HUES6 (cell line): ENCODE results near the gene CD33.

ENCODE experiments used
- H3K27ac ChIP-seq: 2 replicates; pipeline ENCODE4 v1.7.0; 2013; ENCODE audit warnings: low read depth, mild to moderate bottlenecking, low read length, inconsistent platforms
- H3K27me3 ChIP-seq: 2 replicates; pipeline ENCODE4 v1.6.1; 2013; ENCODE audit warnings: low read length; ENCODE audit not compliant: control insufficient read depth, insufficient read depth
- H3K36me3 ChIP-seq: 2 replicates; pipeline ENCODE4 v1.6.1; 2013; ENCODE audit warnings: low read length; ENCODE audit not compliant: control insufficient read depth, insufficient read depth
- H3K4me1 ChIP-seq: 2 replicates; pipeline ENCODE4 v1.6.1; 2013; ENCODE audit warnings: low read length; ENCODE audit not compliant: control insufficient read depth, insufficient read depth
- H3K4me3 ChIP-seq: 2 replicates; pipeline ENCODE4 v1.5.1; 2013; ENCODE audit warnings: low read depth, low read length
- H3K9ac ChIP-seq: one replicate; pipeline ENCODE4 v1.6.1; 2013; ENCODE audit warnings: mild to moderate bottlenecking, low read length
- H3K9me3 ChIP-seq: 2 replicates; pipeline ENCODE4 v1.6.1; 2013; ENCODE audit warnings: low read depth, low read length; ENCODE audit not compliant: control insufficient read depth, insufficient read depth

CD33 gene

DNA sequence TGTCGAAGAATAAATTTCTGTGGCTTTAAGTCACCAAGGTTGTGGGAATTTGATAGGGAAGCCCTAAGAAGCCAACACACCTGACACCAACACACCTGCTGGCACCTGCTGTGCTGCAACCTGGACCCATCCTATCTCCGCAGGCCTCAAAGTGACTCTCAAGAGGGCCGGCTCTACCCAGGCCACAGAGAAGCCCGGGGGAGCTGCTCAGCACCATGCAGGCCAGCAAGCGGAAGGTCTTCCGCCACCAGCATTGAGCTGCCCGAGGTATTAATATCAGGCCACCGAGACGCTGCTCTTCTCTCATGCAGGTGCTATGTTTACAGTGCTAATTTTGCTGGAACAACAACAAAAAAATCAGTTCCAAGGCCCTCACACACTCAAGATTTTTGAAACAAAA is 32.2 kb upstream of the CD33 start:
- H3K27me3 ChIP-seq = peaks cover 4% of the 10 kb centered on the region; the same call in 1 of the 2 replicates

GRCh38 chr19:51194527-51195315 is 30.2 kb upstream of the CD33 start:
- H3K9me3 ChIP-seq = no peaks in the 10 kb centered on the region
- no peak overlapping the region for H3K4me3 ChIP-seq
- no peaks in the 10 kb centered on the region for H3K36me3 ChIP-seq
- H3K27ac ChIP-seq = no peak overlapping the region
- peaks cover 8% of the 10 kb centered on the region; the same call in 1 of the 2 replicates for H3K27me3 ChIP-seq
- no peak overlapping the region for H3K9ac ChIP-seq
- H3K4me1 ChIP-seq = no peaks in the 10 kb centered on the region

More for the DNA sequence above, 32.2 kb upstream of the CD33 start:
- Histone ChIP-seq H3K4me1 (no peaks in the 10 kb centered on the region), H3K27ac (no peak overlapping the region), H3K4me3 (no peak overlapping the region), H3K36me3 (no peaks in the 10 kb centered on the region), H3K9me3 (no peaks in the 10 kb centered on the region), H3K9ac (no peak overlapping the region)

- Histone ChIP-seq H3K9ac (no peak overlapping the region), H3K9me3 (no peaks in the 10 kb centered on the region), H3K27me3 (peaks cover 13% of the 10 kb centered on the region; the same call in 1 of the 2 replicates), H3K4me3 (no peak overlapping the region), H3K27ac (no peak overlapping the region), H3K4me1 (no peaks in the 10 kb centered on the region), H3K36me3 (no peaks in the 10 kb centered on the region)
Observed at GRCh38 chr19:51195316-51195586, 29.6 kb upstream of the CD33 start.

DNA sequence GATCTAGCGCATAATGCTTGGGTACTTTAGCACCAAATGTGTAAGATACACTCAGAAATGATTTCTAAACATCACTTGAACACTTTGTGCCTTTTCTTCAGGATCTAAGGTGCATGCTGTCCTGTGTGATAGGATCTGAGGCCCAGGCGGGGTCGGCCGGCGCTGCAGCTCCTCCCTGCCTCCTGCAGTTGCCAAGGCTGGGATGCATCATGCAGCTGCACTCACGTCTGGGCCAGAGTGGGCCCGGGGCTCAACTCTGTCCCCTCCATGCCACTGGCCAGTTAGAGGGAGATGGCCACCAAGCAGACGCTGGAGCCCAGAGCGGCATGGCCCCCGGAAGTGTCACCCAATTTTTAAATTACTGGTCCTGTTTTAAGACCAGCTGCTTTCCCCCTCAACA is 29.3 kb upstream of the CD33 start:
- H3K36me3 ChIP-seq = no peaks in the 10 kb centered on the region
- no peaks in the 10 kb centered on the region for H3K4me1 ChIP-seq
- H3K9ac ChIP-seq = no peak overlapping the region
- H3K4me3 ChIP-seq = no peak overlapping the region
- H3K27ac ChIP-seq = no peak overlapping the region
- H3K9me3 ChIP-seq = no peaks in the 10 kb centered on the region
- peaks cover 14% of the 10 kb centered on the region; the same call in 1 of the 2 replicates for H3K27me3 ChIP-seq

- Histone ChIP-seq H3K9ac (no peak overlapping the region), H3K9me3 (no peaks in the 10 kb centered on the region), H3K4me1 (no peaks in the 10 kb centered on the region), H3K4me3 (no peak overlapping the region), H3K27ac (no peak overlapping the region), H3K36me3 (no peaks in the 10 kb centered on the region), H3K27me3 (peaks cover 16% of the 10 kb centered on the region)
Observed at GRCh38 chr19:51196181-51196580, 28.7 kb upstream of the CD33 start.

GRCh38 chr19:51198641-51199040 is 26.2 kb upstream of the CD33 start:
- H3K27ac ChIP-seq = no peak overlapping the region
- H3K36me3 ChIP-seq = no peaks in the 10 kb centered on the region
- no peaks in the 10 kb centered on the region for H3K9me3 ChIP-seq
- H3K4me3 ChIP-seq = no peak overlapping the region
- H3K27me3 ChIP-seq = peaks cover 19% of the 10 kb centered on the region
- H3K9ac ChIP-seq = no peak overlapping the region
- no peaks in the 10 kb centered on the region for H3K4me1 ChIP-seq

DNA sequence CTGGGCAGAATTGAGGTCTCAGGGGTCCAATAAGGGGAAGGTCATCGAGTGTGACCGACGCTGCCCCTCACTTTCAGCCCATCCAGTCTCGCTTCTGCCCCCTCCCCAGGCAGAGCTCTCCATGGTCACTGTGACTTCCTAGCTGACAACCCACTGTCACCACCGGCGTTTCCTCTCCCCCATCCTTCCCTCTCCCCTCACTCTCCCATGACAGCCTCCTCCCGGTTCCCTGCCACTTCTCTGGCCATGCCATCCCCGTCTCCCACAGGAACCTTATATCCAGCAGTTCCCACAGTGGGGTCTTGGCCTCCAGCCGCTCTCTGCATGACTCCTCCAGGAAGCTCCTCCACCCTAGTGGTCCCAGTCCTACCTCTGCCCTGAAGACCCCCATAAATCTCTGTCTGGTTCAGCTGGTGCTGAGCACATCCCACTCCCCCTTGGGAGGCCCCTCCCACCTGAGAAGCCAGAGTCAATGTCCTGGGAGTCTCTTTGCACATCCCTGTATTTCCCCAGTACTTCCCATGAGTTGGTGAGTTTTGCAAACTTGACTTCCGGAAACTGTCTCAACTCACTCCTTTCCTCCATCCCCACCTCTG is 24.7 kb upstream of the CD33 start:
- Histone ChIP-seq H3K9me3 (no peaks in the 10 kb centered on the region), H3K9ac (no peak overlapping the region), H3K36me3 (no peaks in the 10 kb centered on the region), H3K27ac (no peak overlapping the region), H3K4me1 (no peaks in the 10 kb centered on the region), H3K4me3 (no peak overlapping the region), H3K27me3 (peaks cover 14% of the 10 kb centered on the region)

DNA sequence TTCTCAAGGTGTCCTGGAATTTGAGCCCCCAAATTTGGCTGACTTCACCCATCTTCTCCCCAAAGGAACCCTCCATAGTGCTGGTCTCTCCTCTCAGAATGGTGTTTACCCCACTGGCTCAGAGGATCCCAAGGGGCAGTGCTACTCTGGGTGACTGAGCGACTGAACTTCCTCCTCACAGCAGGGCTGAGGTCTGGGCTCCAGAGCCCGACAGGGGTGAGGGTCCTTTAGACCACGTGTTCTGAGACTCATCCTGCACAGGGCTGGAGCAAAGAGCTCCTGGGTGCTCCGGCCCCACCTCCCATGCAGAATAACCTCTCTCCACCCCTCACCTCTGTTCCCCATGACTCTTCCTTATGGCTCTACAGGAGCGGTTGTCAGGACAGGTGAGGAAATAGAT is 23.2 kb upstream of the CD33 start:
- no peaks in the 10 kb centered on the region for H3K9me3 ChIP-seq
- H3K9ac ChIP-seq = no peak overlapping the region
- peaks cover 14% of the 10 kb centered on the region for H3K27me3 ChIP-seq
- no peaks in the 10 kb centered on the region for H3K4me1 ChIP-seq
- no peak overlapping the region for H3K4me3 ChIP-seq
- H3K27ac ChIP-seq = no peak overlapping the region
- no peaks in the 10 kb centered on the region for H3K36me3 ChIP-seq

- H3K9ac ChIP-seq = no peak overlapping the region
- no peaks in the 10 kb centered on the region for H3K36me3 ChIP-seq
- no peak overlapping the region for H3K27ac ChIP-seq
- no peaks in the 10 kb centered on the region for H3K4me1 ChIP-seq
- no peaks in the 10 kb centered on the region for H3K9me3 ChIP-seq
- no peak overlapping the region for H3K4me3 ChIP-seq
- peaks cover 14% of the 10 kb centered on the region for H3K27me3 ChIP-seq
Observed at GRCh38 chr19:51203916-51204315, 21.0 kb upstream of the CD33 start.

DNA sequence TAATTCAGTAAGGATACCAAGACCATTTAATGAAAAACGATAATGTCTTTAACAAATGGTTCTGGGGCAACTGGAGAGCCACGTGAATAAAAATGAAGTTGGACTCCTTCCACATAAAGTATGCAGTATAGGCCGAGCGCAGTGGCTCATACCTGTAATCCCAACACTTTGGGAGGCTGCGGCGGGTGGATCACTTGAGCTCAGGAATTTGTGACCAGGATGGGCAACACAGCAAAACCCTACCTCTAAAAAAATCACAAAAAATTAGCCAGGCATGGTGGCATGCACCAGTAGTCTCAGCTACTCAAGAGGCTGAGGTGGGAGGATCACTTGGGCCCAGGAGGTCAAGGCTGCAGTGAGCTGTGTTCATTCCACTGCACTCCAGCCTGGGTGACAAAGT is 20.6 kb upstream of the CD33 start:
- H3K4me3 ChIP-seq = no peak overlapping the region
- H3K27ac ChIP-seq = no peak overlapping the region
- H3K36me3 ChIP-seq = no peaks in the 10 kb centered on the region
- H3K9me3 ChIP-seq = no peaks in the 10 kb centered on the region
- peaks cover 14% of the 10 kb centered on the region for H3K27me3 ChIP-seq
- H3K4me1 ChIP-seq = no peaks in the 10 kb centered on the region
- no peak overlapping the region for H3K9ac ChIP-seq

GRCh38 chr19:51207747-51208146 is 17.1 kb upstream of the CD33 start:
- Histone ChIP-seq H3K4me1 (no peaks in the 10 kb centered on the region), H3K4me3 (no peak overlapping the region), H3K27ac (no peak overlapping the region), H3K27me3 (no peaks in the 10 kb centered on the region), H3K36me3 (no peaks in the 10 kb centered on the region), H3K9me3 (no peaks in the 10 kb centered on the region), H3K9ac (no peak overlapping the region)
